Ascending aorta (tissue), 2 donors: Measurements from ENCODE around the gene SLC26A1. TPM values are rescaled to one million over a fixed set of nuclear protein-coding genes. Genes with fewer than 3 reads are reported as not detected.

Experiments
- DNase-seq, 2 donors: peaks; one replicate each; pipeline ENCODE4 v3.0.0-alpha.2; 2019; ENCODE audit warnings: low spot score in 2 of 2
- H3K27ac ChIP-seq, 2 donors: fragments of 200-600 bp; sonication (generic); one replicate each; pipeline ENCODE4 v1.5.1; 2016 to 2017; ENCODE audit warnings: mild to moderate bottlenecking in 1 of 2
- H3K27me3 ChIP-seq: fragments of 200-600 bp; sonication (generic); one replicate; pipeline ENCODE4 v1.5.1; 2017
- H3K36me3 ChIP-seq, 2 donors: fragments of 200-600 bp; sonication (generic); one replicate each; pipeline ENCODE4 v1.5.1; 2016
- H3K4me1 ChIP-seq, 2 donors: fragments of 200-600 bp; sonication (generic); one replicate each; pipeline ENCODE4 v1.5.1; 2016 to 2017; ENCODE audit warnings: mild to moderate bottlenecking in 1 of 2
- H3K4me3 ChIP-seq, 2 donors: fragments of 200-600 bp; sonication (generic); one replicate each; pipeline ENCODE4 v1.5.1; 2016 to 2017; ENCODE audit warnings: mild to moderate bottlenecking in 1 of 2
- H3K9me3 ChIP-seq, 2 donors: fragments of 200-600 bp; sonication (generic); one replicate each; pipeline ENCODE4 v1.5.1; 2016
- intact Hi-C: fragments of 100-400 bp; cut with DNase I; formaldehyde crosslinking; loops from one replicate; pipeline ENCODE4 v1.15.1; 2023
- total RNA-seq: library from RNA; depleted of rRNA; stranded (reverse); fragments of >200 nt; gene quantifications from one replicate; pipeline ENCODE4 v1.1.0, GENCODE V29; 2016
- TF ChIP-seq, protein P1 (sequence below), 3 experiments: fragments of 200-600 bp in 2 of 3; fragments of 450-650 bp in 1 of 3; sonication (generic) in 2 of 3; IDR thresholded peaks; one replicate each; pipeline ENCODE4 v1.5.1; 2016 to 2019; ENCODE audit warnings: antibody characterized with exemption in 3 of 3, mild to moderate bottlenecking in 1 of 3, moderate library complexity in 1 of 3

SLC26A1 gene
- total RNA-seq, 1 donor from 2014 or later: not detected

DNA sequence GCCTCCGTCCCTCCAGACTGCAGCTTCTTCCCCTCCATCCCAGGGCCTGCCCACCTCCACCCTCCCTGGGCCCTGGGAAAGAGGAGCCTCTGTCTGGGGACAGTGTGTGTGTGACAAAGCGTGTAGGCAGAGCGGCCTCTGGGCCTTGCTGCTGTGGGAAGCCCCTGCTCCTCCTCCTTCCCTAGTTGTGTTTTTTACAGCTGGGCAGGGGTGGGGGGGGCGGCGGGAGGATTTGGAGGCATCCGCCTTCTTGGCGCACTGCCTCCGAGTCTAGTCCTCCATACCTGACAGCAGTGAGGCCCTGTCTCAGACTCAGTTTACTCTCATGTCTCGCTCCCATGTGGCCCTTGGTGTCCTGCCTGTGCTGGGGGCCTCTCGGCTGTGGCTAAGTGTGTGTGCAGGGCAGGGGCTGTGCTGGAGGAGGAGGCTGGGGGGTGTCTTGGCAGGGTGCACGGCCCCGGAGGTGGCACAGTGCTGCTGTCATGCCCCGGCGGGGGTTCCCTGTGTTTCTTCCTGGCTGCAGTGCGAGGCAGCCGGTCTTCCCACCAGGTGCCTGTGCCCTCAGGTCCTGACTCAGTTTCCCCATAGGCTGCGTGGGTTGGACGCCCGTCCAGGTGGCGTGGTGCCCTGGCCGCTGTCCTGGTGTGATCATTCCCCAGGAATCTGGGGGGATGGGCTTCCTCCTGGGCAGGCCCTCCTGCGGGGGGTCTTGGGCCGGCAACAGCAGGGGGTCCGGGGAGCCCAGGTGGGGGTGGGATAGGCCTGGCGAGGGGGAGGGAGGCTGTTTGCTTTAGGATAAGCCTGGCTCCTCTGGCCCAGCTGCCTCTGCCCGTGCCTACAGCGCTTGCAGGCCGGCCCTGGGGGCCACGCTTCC lies 25.2 kb upstream of the SLC26A1 start:
- DNase-seq: no peak
- TF ChIP-seq, protein P1, sequence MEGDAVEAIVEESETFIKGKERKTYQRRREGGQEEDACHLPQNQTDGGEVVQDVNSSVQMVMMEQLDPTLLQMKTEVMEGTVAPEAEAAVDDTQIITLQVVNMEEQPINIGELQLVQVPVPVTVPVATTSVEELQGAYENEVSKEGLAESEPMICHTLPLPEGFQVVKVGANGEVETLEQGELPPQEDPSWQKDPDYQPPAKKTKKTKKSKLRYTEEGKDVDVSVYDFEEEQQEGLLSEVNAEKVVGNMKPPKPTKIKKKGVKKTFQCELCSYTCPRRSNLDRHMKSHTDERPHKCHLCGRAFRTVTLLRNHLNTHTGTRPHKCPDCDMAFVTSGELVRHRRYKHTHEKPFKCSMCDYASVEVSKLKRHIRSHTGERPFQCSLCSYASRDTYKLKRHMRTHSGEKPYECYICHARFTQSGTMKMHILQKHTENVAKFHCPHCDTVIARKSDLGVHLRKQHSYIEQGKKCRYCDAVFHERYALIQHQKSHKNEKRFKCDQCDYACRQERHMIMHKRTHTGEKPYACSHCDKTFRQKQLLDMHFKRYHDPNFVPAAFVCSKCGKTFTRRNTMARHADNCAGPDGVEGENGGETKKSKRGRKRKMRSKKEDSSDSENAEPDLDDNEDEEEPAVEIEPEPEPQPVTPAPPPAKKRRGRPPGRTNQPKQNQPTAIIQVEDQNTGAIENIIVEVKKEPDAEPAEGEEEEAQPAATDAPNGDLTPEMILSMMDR (IDR thresholded peaks at IDR 0.05): no peak
- Histone ChIP-seq H3K27me3 (no peaks in the 10 kb centered on the region), H3K4me3 (no peak overlapping the region), H3K4me1 (no peaks in the 10 kb centered on the region), H3K36me3 (peaks cover 3 to 11% of the 10 kb centered on the region in 2 donors), H3K27ac (no peak overlapping the region), H3K9me3 (no peaks in the 10 kb centered on the region)
- intact Hi-C loops: no loop called here

DNA sequence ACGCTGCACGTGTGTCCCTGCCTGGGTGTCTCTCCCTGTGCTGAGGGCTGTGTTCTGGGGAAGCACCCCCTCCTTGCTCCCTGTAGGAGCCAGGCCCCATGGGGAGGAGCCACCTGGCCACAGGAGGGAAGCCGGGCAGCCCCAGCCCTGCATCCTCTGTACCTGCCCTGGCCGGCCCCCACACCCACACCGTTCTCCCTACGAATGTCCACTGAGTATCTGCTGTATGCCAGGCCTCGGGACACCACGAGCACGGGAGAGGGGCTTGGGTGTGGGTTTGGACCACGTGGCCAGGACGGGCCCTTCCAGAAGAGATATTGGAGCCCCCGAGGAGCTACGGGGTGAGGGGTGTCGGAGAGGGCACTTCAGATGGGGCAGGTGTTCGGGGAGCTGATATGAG lies 24.5 kb upstream of the SLC26A1 start:
- Histone ChIP-seq H3K4me3 (no peak overlapping the region), H3K27ac (no peak overlapping the region), H3K36me3 (peaks cover 3 to 5% of the 10 kb centered on the region in 2 donors), H3K9me3 (no peaks in the 10 kb centered on the region), H3K27me3 (no peaks in the 10 kb centered on the region), H3K4me1 (peaks cover 1 to 5% of the 10 kb centered on the region in 2 donors)
- no peak for DNase-seq
- intact Hi-C loops: no loop called here
- TF ChIP-seq, protein P1 (IDR thresholded peaks at IDR 0.05): no peak

DNA sequence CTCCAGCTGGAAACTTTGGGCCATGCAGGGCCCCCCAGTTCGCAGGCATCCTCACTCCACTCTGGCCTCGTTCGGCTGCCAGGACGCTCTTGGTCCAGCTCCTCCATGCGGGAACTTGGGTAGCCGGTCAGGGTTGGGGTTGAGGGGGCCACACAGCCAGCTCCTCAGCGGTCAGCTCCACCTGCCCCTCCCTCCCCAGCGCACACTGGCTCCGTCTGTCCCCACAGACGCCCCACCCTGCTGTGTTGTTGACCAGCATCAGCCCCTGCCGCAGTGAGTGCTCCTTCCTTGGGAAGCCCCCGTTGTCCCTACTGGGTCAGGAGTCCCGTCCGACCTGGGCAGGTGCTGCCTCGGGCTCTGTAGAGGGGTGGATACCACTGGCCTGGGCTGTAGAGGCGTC lies 24.0 kb upstream of the SLC26A1 start:
- Histone ChIP-seq H3K4me3 (no peak overlapping the region), H3K4me1 (peaks cover 6 to 7% of the 10 kb centered on the region in 2 donors), H3K27me3 (no peaks in the 10 kb centered on the region), H3K9me3 (no peaks in the 10 kb centered on the region), H3K27ac (no peak overlapping the region), H3K36me3 (peaks cover 3% of the 10 kb centered on the region in 2 donors)
- TF ChIP-seq, protein P1 (IDR thresholded peaks at IDR 0.05): no peak
- DNase-seq: no peak
- intact Hi-C loops: no loop called here

DNA sequence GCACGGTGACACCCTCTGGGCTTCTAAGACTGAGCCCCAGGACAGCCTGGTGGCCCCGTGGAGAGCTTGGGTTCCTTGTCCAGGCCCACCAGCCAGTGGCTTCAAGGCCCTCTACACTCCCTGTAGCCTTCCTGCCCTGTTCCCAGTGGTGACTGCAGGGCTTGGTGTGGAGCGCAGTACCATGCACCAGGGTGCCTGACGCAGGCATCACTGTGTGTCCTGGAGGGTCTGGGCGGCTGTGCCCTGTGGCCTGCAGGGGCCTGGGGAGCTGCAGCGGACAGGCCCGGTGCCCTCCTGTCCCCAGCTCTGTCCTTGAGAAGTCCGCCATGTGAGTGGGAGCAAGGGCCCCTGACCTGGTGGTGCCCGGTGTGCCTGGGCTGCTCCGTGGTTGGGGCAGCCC lies 22.5 kb upstream of the SLC26A1 start:
- Histone ChIP-seq H3K4me3 (no peak overlapping the region), H3K27me3 (no peaks in the 10 kb centered on the region), H3K9me3 (no peaks in the 10 kb centered on the region), H3K4me1 (peaks cover 9 to 10% of the 10 kb centered on the region in 2 donors), H3K27ac (no peak overlapping the region), H3K36me3 (no peaks in the 10 kb centered on the region)
- no peak for DNase-seq
- intact Hi-C loops: no loop called here
- TF ChIP-seq, protein P1 (IDR thresholded peaks at IDR 0.05): no peak

DNA sequence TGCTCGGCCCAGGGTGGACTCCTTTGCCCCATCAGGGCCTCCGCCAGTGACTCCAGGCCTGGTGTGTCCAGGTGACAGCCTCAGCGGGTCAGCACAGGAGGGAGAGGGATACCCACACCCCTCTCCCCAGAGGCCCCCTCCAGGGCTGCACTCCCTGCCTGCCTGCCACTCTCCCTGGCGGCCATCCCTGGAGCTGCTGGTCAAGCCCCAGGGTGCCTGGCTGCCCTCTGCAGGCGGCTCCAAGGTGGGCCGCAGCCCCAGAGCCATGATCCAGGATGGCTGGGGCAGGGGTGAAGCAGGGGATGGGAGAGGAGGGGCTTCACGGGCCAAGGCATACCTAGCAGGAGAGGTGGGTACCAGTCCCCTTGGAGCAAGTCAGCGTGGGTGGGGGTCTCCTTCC lies 22.0 kb upstream of the SLC26A1 start:
- H3K27me3 ChIP-seq: no peaks in the 10 kb centered on the region
- no peak overlapping the region for H3K27ac ChIP-seq
- H3K9me3 ChIP-seq: no peaks in the 10 kb centered on the region
- H3K36me3 ChIP-seq: no peaks in the 10 kb centered on the region
- peaks cover 13 to 14% of the 10 kb centered on the region in 2 donors for H3K4me1 ChIP-seq
- no peak overlapping the region for H3K4me3 ChIP-seq
- intact Hi-C loops: no loop called here
- TF ChIP-seq, protein P1 (IDR thresholded peaks at IDR 0.05): no peak
- DNase-seq: no peak
